HEK293 (cell line): ENCODE data around the gene FLOT2.

Experiments used
- BCL11B ChIP-seq: fragments of 450-650 bp; formaldehyde crosslinking; IDR thresholded peaks from 2 replicates; pipeline ENCODE4 v1.5.1; 2016; ENCODE audit warnings: low read depth, missing biosample characterization, missing genetic modification characterization
- EGR2 ChIP-seq: fragments of 450-650 bp; formaldehyde crosslinking; IDR thresholded peaks from 2 replicates; pipeline ENCODE4 v1.5.1; 2016; ENCODE audit warnings: low read depth, missing biosample characterization, missing genetic modification characterization
- KLF8 ChIP-seq: fragments of 450-650 bp; formaldehyde crosslinking; IDR thresholded peaks from 2 replicates; pipeline ENCODE4 v1.5.1; 2016; ENCODE audit warnings: missing biosample characterization, missing genetic modification characterization
- KLF9 ChIP-seq: fragments of 450-650 bp; formaldehyde crosslinking; IDR thresholded peaks from 2 replicates; pipeline ENCODE4 v1.5.1; 2016; ENCODE audit warnings: missing biosample characterization, missing genetic modification characterization, low read depth
- SP7 ChIP-seq: fragments of 450-650 bp; formaldehyde crosslinking; IDR thresholded peaks from 2 replicates; pipeline ENCODE4 v1.5.1; 2016; ENCODE audit warnings: missing biosample characterization, missing genetic modification characterization
- WT1 ChIP-seq: fragments of 450-650 bp; formaldehyde crosslinking; IDR thresholded peaks from 2 replicates; pipeline ENCODE4 v1.5.1; 2016; ENCODE audit warnings: missing biosample characterization, missing genetic modification characterization
- ZBTB20 ChIP-seq: fragments of 450-650 bp; formaldehyde crosslinking; IDR thresholded peaks from 2 replicates; pipeline ENCODE4 v1.5.1; 2016; ENCODE audit warnings: missing biosample characterization, missing genetic modification characterization
- ZBTB8A ChIP-seq: fragments of 450-650 bp; formaldehyde crosslinking; IDR thresholded peaks from 2 replicates; pipeline ENCODE4 v1.5.1; 2016; ENCODE audit warnings: missing biosample characterization, missing genetic modification characterization
- ZEB2 ChIP-seq: fragments of 450-650 bp; formaldehyde crosslinking; IDR thresholded peaks from 2 replicates; pipeline ENCODE4 v1.5.1; 2016; ENCODE audit warnings: missing biosample characterization, missing genetic modification characterization
- ZFHX2 ChIP-seq: fragments of 450-650 bp; formaldehyde crosslinking; conservative IDR thresholded peaks from 2 replicates; pipeline ENCODE4 v1.5.1; 2016; ENCODE audit warnings: missing biosample characterization, missing genetic modification characterization
- ZFP3 ChIP-seq: fragments of 450-650 bp; formaldehyde crosslinking; IDR thresholded peaks from 2 replicates; pipeline ENCODE4 v1.5.1; 2016; ENCODE audit warnings: low read depth, missing biosample characterization, missing genetic modification characterization
- ZFP37 ChIP-seq: fragments of 450-650 bp; formaldehyde crosslinking; IDR thresholded peaks from 2 replicates; pipeline ENCODE4 v1.5.1; 2016; ENCODE audit warnings: missing biosample characterization, missing genetic modification characterization
- ZNF239 ChIP-seq: fragments of 450-650 bp; formaldehyde crosslinking; IDR thresholded peaks from 2 replicates; pipeline ENCODE4 v1.5.1; 2016; ENCODE audit warnings: missing biosample characterization, missing genetic modification characterization
- ZNF26 ChIP-seq: fragments of 450-650 bp; formaldehyde crosslinking; IDR thresholded peaks from 2 replicates; pipeline ENCODE4 v1.5.1; 2016; ENCODE audit warnings: missing biosample characterization, missing genetic modification characterization
- ZNF324 ChIP-seq: fragments of 450-650 bp; formaldehyde crosslinking; IDR thresholded peaks from 2 replicates; pipeline ENCODE4 v1.5.1; 2016; ENCODE audit warnings: missing biosample characterization, missing genetic modification characterization
- ZNF335 ChIP-seq: fragments of 450-650 bp; formaldehyde crosslinking; conservative IDR thresholded peaks from 2 replicates; pipeline ENCODE4 v1.5.1; 2016; ENCODE audit warnings: missing biosample characterization, missing genetic modification characterization
- ZNF548 ChIP-seq: fragments of 450-650 bp; formaldehyde crosslinking; IDR thresholded peaks from 2 replicates; pipeline ENCODE4 v1.5.1; 2016; ENCODE audit warnings: missing biosample characterization, missing genetic modification characterization
- ZNF555 ChIP-seq: fragments of 450-650 bp; formaldehyde crosslinking; conservative IDR thresholded peaks from 2 replicates; pipeline ENCODE4 v1.5.1; 2017; ENCODE audit warnings: missing biosample characterization, mild to moderate bottlenecking, missing genetic modification characterization, inconsistent platforms
- ZNF558 ChIP-seq: fragments of 450-650 bp; formaldehyde crosslinking; IDR thresholded peaks from 2 replicates; pipeline ENCODE4 v1.5.1; 2016; ENCODE audit warnings: missing biosample characterization, missing genetic modification characterization
- ZNF571 ChIP-seq: fragments of 450-650 bp; formaldehyde crosslinking; IDR thresholded peaks from 2 replicates; pipeline ENCODE4 v1.5.0; 2017; ENCODE audit warnings: missing biosample characterization, missing genetic modification characterization
- ZNF580 ChIP-seq: fragments of 450-650 bp; formaldehyde crosslinking; IDR thresholded peaks from 2 replicates; pipeline ENCODE4 v1.5.1; 2016; ENCODE audit warnings: missing biosample characterization, missing genetic modification characterization
- ZNF645 ChIP-seq: fragments of 450-650 bp; formaldehyde crosslinking; IDR thresholded peaks from 2 replicates; pipeline ENCODE4; 2016; ENCODE audit warnings: missing biosample characterization, missing genetic modification characterization
- ZNF792 ChIP-seq: fragments of 450-650 bp; formaldehyde crosslinking; IDR thresholded peaks from 2 replicates; pipeline ENCODE4 v1.5.1; 2016; ENCODE audit warnings: missing biosample characterization, missing genetic modification characterization
- TF ChIP-seq, protein P1 (sequence below): fragments of 450-650 bp; formaldehyde crosslinking; IDR thresholded peaks from 2 replicates; pipeline ENCODE4 v1.5.1; 2017; ENCODE audit warnings: missing biosample characterization, missing genetic modification characterization
- TF ChIP-seq, protein P2 (sequence below): fragments of 450-650 bp; formaldehyde crosslinking; IDR thresholded peaks from 2 replicates; pipeline ENCODE4 v1.5.1; 2016; ENCODE audit warnings: missing biosample characterization, missing genetic modification characterization

FLOT2 gene

DNA sequence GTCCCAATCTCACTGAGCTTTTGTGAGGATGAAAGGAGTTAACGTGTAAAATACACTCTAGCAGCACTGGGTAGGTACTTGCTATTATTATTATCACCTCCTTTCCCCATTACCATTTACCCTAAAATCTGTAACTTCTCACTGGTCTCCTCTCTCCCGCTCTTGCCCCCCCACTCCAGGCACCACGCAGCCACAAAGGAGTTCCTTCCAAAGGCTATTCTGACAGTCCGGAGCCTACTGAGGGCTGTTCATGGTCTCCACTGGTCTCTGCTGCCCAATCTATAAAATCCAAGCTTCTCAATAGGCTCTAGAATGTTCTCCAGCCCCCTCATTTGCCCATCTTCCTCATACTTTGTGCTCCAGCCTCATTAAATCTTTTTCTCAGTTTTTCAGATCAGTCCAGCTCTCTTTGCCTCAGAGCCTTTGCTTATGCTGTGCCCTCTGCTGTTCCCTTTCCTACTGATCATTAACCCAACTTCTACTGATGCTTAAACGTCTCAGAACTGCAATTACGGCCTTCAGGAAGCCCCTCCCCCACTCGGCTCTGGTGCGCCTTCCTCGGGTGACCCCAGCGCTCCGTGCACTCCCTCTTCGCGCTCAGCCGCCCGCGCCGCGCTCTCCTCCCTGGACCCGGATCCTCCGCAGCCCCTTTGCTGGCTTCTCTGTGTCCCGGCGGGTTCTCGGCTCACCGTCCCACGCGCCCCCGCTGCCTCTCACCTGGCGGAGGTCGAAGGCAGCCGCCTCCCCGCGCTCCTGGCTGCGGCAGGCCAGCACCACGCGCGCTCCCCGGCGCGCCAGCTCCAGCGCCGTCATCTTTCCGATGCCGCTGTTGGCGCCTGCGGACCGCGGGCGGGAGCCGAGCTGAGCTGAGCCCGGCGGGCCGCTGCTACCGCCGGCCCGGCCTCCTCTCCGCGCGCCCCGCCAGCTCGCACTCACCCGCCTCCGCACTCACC lies 4.6 kb upstream of the FLOT2 start (continued):
- no peak for TF ChIP-seq ZNF26 (tag by site-specific recombination)
- TF ChIP-seq ZFP37 (tag by site-specific recombination): no peak
- no peak for TF ChIP-seq ZNF571
- TF ChIP-seq WT1 (tag by site-specific recombination): peak; percentile 48; the same call in 1 of the 2 replicates
- TF ChIP-seq, protein P1, sequence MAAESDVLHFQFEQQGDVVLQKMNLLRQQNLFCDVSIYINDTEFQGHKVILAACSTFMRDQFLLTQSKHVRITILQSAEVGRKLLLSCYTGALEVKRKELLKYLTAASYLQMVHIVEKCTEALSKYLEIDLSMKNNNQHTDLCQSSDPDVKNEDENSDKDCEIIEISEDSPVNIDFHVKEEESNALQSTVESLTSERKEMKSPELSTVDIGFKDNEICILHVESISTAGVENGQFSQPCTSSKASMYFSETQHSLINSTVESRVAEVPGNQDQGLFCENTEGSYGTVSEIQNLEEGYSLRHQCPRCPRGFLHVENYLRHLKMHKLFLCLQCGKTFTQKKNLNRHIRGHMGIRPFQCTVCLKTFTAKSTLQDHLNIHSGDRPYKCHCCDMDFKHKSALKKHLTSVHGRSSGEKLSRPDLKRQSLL: peak; percentile 88
- peak; percentile 67 for TF ChIP-seq ZEB2 (tag by site-specific recombination)
- TF ChIP-seq ZBTB8A (tag by site-specific recombination): peak; percentile 4; the same call in 1 of the 2 replicates
- 0 out of 2 replicates have a peak, but pooled peaks have one; percentile 23 for TF ChIP-seq ZNF792 (tag by site-specific recombination)
- peak; percentile 35 for TF ChIP-seq ZFHX2 (tag by site-specific recombination)
- peak; percentile 20; the same call in 1 of the 2 replicates for TF ChIP-seq KLF8 (tag by site-specific recombination)
- peak; percentile 66 for TF ChIP-seq ZNF335 (tag by site-specific recombination)
- TF ChIP-seq BCL11B (tag by site-specific recombination): 0 out of 2 replicates have a peak, but pooled peaks have one; percentile 49
- TF ChIP-seq, protein P2, sequence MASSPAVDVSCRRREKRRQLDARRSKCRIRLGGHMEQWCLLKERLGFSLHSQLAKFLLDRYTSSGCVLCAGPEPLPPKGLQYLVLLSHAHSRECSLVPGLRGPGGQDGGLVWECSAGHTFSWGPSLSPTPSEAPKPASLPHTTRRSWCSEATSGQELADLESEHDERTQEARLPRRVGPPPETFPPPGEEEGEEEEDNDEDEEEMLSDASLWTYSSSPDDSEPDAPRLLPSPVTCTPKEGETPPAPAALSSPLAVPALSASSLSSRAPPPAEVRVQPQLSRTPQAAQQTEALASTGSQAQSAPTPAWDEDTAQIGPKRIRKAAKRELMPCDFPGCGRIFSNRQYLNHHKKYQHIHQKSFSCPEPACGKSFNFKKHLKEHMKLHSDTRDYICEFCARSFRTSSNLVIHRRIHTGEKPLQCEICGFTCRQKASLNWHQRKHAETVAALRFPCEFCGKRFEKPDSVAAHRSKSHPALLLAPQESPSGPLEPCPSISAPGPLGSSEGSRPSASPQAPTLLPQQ (tag by site-specific recombination): 0 out of 2 replicates have a peak, but pooled peaks have one; percentile 19
- peak; percentile 61; the same call in 1 of the 2 replicates for TF ChIP-seq EGR2 (tag by site-specific recombination)
- TF ChIP-seq ZNF239: no peak
- TF ChIP-seq SP7: peak; percentile 79
- peak; percentile 91 for TF ChIP-seq ZFP3
- 0 out of 2 replicates have a peak, but pooled peaks have one; percentile 48 for TF ChIP-seq ZNF324 (tag by site-specific recombination)
- TF ChIP-seq ZNF555: no peak
- 0 out of 2 replicates have a peak, but pooled peaks have one; percentile 27 for TF ChIP-seq KLF9 (tag by site-specific recombination)
- no peak for TF ChIP-seq ZNF645 (tag by site-specific recombination)
- no peak for TF ChIP-seq ZNF558 (tag by site-specific recombination)
- TF ChIP-seq ZBTB20: peak; percentile 60; the same call in 1 of the 2 replicates
- TF ChIP-seq ZNF580 (tag by site-specific recombination): 0 out of 2 replicates have a peak, but pooled peaks have one; percentile 41
- no peak for TF ChIP-seq ZNF548 (tag by site-specific recombination)
